ENCODE results near the gene LRP1B.

DNA sequence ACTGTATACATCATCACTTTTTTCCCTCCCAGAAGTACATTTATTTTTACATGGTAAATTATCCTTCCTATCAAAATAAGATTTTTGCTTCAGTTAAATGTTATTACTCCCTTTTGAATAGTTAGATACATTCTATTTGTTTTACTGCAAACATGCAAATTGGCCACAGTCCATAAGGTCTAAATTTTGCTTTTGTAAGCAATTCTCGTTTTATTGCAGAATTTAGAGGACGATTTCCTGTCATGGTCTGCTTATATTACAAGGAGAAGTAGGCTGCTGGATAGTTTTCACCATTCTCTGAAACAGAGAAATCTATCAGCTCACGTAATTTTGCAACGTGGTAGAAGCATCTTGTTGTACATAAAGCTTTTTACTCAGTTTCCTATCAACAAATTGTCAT, 1632.5 kb downstream of the LRP1B start:
- TF ChIP-seq, protein P1, sequence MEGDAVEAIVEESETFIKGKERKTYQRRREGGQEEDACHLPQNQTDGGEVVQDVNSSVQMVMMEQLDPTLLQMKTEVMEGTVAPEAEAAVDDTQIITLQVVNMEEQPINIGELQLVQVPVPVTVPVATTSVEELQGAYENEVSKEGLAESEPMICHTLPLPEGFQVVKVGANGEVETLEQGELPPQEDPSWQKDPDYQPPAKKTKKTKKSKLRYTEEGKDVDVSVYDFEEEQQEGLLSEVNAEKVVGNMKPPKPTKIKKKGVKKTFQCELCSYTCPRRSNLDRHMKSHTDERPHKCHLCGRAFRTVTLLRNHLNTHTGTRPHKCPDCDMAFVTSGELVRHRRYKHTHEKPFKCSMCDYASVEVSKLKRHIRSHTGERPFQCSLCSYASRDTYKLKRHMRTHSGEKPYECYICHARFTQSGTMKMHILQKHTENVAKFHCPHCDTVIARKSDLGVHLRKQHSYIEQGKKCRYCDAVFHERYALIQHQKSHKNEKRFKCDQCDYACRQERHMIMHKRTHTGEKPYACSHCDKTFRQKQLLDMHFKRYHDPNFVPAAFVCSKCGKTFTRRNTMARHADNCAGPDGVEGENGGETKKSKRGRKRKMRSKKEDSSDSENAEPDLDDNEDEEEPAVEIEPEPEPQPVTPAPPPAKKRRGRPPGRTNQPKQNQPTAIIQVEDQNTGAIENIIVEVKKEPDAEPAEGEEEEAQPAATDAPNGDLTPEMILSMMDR (conservative IDR thresholded peaks at IDR 0.05; ENCODE audit: low read length), result no peak
- no peak for TF ChIP-seq EZH2phosphoT487 (IDR thresholded peaks at IDR 0.05; ENCODE audit: borderline replicate concordance)
